ENCODE results near the gene ANKRD65.
"Not testable (repeated sequence)": the region's sequence is repeated elsewhere in the genome, so short reads cannot be mapped to it uniquely, and the experiment has no call there.

DNA sequence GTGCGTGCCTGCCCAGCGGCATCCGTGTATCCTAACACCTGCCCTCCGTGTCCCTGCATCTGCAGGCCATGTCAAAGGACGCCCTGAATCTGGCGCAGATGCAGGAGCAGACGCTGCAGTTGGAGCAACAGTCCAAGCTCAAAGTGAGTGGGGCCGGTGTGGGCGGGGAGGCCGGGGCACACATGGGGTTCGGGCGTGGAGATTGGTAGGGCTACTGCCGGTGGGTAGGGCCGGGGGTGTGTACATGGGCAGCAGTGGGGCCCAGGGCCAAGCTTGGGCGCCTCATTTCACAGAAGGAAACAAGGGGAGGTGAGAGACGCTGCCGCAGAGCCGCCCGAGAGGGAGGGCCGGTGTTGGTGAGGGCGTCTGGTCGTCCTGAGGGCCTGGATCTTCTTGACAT, 29.5 kb upstream of the ANKRD65 start:
- TF ChIP-seq, protein P1, sequence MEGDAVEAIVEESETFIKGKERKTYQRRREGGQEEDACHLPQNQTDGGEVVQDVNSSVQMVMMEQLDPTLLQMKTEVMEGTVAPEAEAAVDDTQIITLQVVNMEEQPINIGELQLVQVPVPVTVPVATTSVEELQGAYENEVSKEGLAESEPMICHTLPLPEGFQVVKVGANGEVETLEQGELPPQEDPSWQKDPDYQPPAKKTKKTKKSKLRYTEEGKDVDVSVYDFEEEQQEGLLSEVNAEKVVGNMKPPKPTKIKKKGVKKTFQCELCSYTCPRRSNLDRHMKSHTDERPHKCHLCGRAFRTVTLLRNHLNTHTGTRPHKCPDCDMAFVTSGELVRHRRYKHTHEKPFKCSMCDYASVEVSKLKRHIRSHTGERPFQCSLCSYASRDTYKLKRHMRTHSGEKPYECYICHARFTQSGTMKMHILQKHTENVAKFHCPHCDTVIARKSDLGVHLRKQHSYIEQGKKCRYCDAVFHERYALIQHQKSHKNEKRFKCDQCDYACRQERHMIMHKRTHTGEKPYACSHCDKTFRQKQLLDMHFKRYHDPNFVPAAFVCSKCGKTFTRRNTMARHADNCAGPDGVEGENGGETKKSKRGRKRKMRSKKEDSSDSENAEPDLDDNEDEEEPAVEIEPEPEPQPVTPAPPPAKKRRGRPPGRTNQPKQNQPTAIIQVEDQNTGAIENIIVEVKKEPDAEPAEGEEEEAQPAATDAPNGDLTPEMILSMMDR (IDR thresholded peaks at IDR 0.05; ENCODE audit: poor library complexity) = not testable (repeated sequence)
- not testable (repeated sequence) for TF ChIP-seq EZH2 (IDR thresholded peaks at IDR 0.05; ENCODE audit: borderline replicate concordance)

Measured in hepatocyte (in vitro differentiated cells).